ENCODE results near the gene REM1. TPM values are rescaled to one million over a fixed set of nuclear protein-coding genes. Genes with fewer than 3 reads are reported as not detected.

REM1 gene
- total RNA-seq, 1 donor from 2014 or later, result not detected

DNA sequence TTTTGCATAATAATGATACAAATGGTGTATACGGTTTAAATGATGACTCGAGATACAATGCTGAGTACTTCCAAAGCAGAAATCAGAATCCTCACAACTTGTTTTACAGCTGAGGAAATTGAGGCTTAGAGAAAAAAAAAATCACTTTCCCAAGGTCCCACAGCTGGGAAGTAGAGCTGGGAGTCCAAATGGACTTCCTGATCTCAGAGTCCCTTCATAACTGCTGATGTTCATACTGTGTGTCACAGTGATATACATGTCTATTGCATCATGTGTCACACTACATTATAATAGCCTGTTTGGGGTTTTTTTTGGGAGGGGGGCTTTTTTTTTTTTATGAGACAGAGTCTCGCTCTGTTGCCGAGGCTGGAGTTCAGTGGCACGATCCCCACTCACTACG is 47.6 kb downstream of the REM1 start:
- no peak overlapping the region for H3K27ac Mint-ChIP-seq
- H3K27me3 Mint-ChIP-seq, result no peaks in the 10 kb centered on the region
- H3K4me1 Mint-ChIP-seq (ENCODE audit: low read depth), result no peaks in the 10 kb centered on the region
- no peak overlapping the region for H3K4me3 Mint-ChIP-seq (ENCODE audit: low read depth)
- peaks cover 17% of the 10 kb centered on the region for H3K36me3 Mint-ChIP-seq (ENCODE audit: insufficient read depth)
- no peak for DNase-seq (ENCODE audit: low spot score, unreplicated experiment)
- no peaks in the 10 kb centered on the region for H3K9me3 Mint-ChIP-seq (ENCODE audit: low read depth)
- no peak for TF ChIP-seq CTCF (IDR thresholded peaks at IDR 0.05; ENCODE audit: unreplicated experiment)

DNA sequence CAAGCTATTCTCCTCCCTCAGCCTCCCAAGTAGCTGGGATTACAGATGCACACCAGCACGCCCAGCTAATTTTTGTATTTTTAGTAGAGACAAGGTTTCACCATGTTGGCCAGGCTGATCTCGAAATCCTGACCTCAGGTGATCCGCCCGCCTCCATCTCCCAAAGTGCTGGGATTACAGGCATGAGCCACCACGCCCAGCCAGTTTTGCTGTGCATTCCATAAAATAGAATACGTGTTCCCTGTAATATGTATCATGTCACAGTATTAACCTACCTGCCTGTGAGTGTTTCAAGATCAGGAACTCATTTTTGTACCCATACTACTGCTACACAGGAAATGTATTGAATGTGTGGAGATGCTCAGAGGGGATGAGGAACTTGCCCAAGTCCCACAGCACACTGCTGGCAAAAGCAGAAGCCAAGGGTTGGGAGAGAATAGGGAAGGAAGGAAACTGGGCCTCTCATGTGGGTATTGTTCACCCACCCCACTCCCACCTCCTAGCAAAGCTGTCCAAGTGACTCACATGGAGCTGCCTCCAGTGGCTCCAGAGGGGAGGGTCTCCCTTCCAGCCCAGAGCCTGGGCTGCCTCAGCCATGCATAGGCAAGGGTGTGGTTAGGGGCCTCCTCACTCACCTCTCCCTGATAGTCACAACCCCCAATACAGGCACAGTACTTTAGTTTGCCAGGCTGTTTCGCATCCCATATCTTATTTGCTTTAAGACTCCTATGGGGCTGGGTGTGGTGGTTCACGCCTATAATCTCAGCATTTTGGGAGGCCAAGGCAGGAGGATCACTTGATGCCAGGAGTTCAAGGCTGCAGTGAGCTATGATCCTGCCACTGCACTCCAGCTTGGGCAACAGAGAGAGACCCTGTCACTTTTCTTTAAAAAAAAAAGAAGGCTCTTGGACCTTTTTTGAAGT is 48.5 kb downstream of the REM1 start:
- Mint-ChIP-seq H3K27me3 (no peaks in the 10 kb centered on the region), H3K36me3 (ENCODE audit: insufficient read depth) (peaks cover 19% of the 10 kb centered on the region), H3K27ac (no peak overlapping the region), H3K4me3 (ENCODE audit: low read depth) (no peak overlapping the region), H3K4me1 (ENCODE audit: low read depth) (no peaks in the 10 kb centered on the region), H3K9me3 (ENCODE audit: low read depth) (no peaks in the 10 kb centered on the region)
- DNase-seq (ENCODE audit: low spot score, unreplicated experiment), result no peak
- no peak for TF ChIP-seq CTCF (IDR thresholded peaks at IDR 0.05; ENCODE audit: unreplicated experiment)

- Mint-ChIP-seq H3K27ac (no peak overlapping the region), H3K4me1 (ENCODE audit: low read depth) (no peaks in the 10 kb centered on the region), H3K4me3 (ENCODE audit: low read depth) (no peak overlapping the region), H3K27me3 (no peaks in the 10 kb centered on the region), H3K36me3 (ENCODE audit: insufficient read depth) (peaks cover 33% of the 10 kb centered on the region), H3K9me3 (ENCODE audit: low read depth) (no peaks in the 10 kb centered on the region)
- TF ChIP-seq CTCF (IDR thresholded peaks at IDR 0.05; ENCODE audit: unreplicated experiment), result no peak
- DNase-seq (ENCODE audit: low spot score, unreplicated experiment), result no peak
These were observed 52.2 kb downstream of the REM1 start for GRCh38 chr20:31527266-31527665.

Other genes with a start within 250 kb of the REM1 start
- gene DEFB115, start 217.6 kb upstream of the REM1 start, total RNA-seq, result not detected in 2 replicates
- gene DEFB116, start 166.7 kb upstream of the REM1 start, total RNA-seq, result not detected in 2 replicates
- not detected in 2 replicates for gene DEFB118, start 106.7 kb upstream of the REM1 start, total RNA-seq
- gene DEFB119, start 84.7 kb upstream of the REM1 start, total RNA-seq, result not detected in 2 replicates
- not detected in 2 replicates for gene DEFB121, start 69.1 kb upstream of the REM1 start, total RNA-seq
- not detected in 2 replicates for gene DEFB123, start 34.7 kb upstream of the REM1 start, total RNA-seq
- not detected in 2 replicates for gene DEFB124, start 161 bp upstream of the REM1 start, total RNA-seq
- gene HM13, start 39.2 kb downstream of the REM1 start, total RNA-seq, result 211 and 217 TPM in 2 replicates
- 322 and 326 TPM in 2 replicates for gene ID1, start 130.0 kb downstream of the REM1 start, total RNA-seq
- not detected in 2 replicates for gene COX4I2, start 162.6 kb downstream of the REM1 start, total RNA-seq
- 130 and 136 TPM in 2 replicates for gene BCL2L1, start 247.6 kb downstream of the REM1 start, total RNA-seq

All from progenitor cell of endocrine pancreas (in vitro differentiated cells).